HL-60/S4 treated with phorbol 12-myristate 13-acetate at 8.2 ng/mL for 4 days and 3 days (cell line): ENCODE data around the gene SLC16A8.
"Not testable (repeated sequence)": the region's sequence is repeated elsewhere in the genome, so short reads cannot be mapped to it uniquely, and the experiment has no call there.

Experiments
- in situ Hi-C: fragments of 300-500 bp; cut with MboI; formaldehyde crosslinking; loops from 2 replicates; pipeline ENCODE4 v1.15.0; 2022; ENCODE audit warnings: low sequenced_read_pairs

The SLC16A8 gene, protein sequence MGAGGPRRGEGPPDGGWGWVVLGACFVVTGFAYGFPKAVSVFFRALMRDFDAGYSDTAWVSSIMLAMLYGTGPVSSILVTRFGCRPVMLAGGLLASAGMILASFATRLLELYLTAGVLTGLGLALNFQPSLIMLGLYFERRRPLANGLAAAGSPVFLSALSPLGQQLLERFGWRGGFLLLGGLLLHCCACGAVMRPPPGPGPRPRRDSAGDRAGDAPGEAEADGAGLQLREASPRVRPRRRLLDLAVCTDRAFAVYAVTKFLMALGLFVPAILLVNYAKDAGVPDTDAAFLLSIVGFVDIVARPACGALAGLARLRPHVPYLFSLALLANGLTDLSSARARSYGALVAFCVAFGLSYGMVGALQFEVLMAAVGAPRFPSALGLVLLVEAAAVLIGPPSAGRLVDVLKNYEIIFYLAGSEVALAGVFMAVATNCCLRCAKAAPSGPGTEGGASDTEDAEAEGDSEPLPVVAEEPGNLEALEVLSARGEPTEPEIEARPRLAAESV

DNA sequence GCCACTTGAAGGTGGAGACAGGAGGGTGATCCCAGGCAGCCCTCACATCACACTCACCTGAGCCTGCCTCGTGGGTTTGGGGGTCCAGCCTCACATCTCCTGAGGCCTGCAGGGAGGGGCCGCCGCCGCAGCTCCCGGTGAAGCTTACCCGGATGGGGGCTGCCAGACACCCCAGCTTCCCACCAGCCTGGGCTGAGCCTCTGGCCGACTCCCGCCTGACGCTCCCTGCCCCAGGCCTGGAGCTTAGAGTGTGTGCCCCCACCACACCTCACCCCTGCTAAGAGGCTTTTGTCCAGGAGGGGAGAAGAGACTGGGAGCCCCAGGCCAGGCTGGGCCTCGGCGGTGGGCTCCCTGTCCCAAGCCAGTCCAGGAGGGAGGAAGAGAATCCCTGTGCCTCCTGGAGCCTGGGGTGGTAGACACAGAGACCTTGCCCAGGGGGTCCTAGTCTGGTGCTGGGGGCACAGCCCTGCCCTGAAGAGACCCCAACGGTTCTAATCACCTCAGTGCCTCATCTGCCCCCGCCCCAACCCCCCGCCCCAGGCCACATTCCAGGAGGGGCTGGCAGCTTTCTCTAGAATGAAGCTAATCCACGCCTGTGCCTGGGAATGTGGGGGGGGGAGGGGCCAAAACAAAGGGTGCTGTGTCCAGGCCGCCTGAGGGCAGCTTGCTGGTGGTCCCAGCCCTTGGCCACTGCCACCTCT is at the start of gene SLC16A8:
Gene SLC16A8 (minus strand): TSS at position 254 of the 701 bp plus-strand sequence. CDS start 1,311 bp downstream, outside the sequence.
- in situ Hi-C loops, result no loop called here

DNA sequence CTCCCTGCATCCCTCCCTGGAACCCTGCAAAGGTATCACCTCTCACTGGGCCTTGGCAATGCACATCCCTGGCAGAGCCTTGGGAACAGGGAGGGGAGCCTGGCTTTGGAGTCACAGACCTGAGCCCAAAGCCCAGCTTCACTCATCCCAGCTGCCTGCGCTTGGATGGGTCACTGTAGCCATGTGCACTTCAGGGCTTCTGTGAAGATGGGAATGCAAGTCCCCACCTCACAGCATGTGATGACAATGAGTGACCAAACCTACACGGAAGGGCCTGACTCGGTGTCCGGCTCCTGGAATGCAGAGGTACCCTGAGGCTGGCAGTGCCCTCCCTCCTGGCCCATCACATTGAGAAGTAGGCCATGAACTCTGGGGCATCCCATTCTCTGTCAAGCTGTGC is 49.3 kb upstream of the SLC16A8 start:
- in situ Hi-C loops, result no loop called here

DNA sequence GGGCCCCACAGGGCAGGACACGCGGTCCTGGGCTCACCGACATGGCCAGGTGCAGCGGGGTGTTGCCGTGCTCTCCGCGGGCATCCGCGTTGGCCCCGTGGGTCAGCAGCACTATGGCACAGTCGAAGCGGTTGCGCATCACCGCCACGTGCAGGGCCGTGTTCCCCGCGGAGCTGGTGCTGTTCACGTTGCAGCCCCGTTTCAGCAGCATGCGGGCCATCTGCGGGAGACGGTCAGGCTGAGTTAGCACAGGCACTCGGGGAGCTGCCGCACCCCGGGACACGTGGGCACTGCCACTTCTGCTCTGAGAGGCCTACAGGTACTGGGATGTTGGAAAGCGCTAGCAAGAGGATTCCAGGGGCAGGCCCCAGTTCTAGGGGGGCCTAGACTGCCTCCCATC is 48.8 kb upstream of the SLC16A8 start:
- in situ Hi-C loops, result no loop called here

DNA sequence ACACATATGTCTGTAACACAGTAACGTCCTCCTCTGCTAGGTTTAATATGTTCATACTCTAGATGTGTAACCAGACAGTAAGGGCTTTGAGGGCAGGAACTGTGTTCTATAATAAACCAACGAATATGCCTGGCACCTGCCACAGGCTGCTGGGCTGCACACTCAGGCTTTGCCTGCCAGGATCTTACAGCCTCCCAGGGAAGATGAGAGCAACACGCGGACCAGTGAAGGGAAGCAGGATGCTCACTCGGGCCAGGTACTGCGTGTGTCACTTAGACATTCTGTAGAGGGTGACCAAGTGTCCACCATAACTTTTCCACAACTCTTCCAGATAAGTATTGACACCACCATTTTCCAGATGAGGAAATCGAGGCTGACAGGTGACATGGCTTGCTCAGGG is 48.2 kb upstream of the SLC16A8 start:
- in situ Hi-C loops, result no loop called here

DNA sequence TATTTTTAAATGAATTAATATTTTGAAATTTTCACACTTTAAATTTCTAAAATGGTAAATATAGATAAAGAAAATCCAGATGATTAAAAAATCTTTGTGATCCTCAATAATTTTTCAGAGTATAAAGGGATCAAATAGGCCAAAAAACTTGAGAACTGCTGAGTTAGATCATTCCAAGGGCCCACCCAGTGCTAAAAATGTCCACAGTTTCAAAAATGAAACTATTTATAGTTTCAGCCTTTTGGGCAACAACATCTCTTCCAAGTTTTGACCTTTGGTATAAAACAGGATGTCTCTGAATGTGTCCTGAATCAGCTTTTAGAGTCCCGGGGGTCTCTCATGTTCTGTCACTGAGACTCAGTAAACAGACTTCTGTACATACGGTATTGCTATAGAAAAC is 47.4 kb upstream of the SLC16A8 start:
- in situ Hi-C loops, result no loop called here

DNA sequence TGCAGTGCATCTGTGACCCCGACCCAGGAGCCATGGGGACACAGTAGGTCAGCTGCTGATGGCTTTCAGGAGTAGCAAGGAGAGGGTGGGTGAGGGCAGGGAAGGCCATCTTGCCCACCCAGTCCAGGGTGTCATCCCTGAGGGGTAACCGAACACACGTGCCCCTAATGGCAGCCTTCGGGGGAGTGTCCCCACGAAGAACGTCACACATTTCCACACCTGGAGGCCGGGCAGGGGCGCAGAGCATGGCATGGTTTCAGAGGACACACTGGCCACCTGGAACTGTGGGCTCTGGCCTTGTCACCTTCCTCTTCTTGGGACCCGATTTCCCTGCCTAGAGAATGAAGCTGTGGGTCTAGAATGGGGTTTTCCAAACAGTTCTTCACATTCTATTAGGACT is 45.9 kb upstream of the SLC16A8 start:
- in situ Hi-C loops, result no loop called here

DNA sequence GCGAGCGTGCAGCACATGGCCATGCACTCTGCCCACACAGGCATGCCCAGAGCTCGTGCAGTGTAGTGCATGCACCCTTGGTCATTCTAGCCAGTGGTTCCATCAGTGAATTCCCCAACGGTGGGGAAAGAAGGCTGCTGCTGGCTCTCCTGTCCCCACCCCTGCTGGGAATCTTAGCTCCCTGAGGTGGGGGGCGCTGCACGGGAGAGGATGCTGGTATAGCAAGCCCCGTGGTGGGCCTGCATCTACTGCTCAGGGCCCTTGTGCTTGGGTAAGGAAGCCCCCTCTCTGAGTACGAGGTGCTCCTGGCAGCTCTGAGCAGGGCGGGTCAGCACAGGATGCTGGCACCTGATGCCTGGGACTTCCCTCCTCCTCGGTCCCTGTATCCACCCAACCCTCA is 45.0 kb upstream of the SLC16A8 start:
- in situ Hi-C loops, result no loop called here

DNA sequence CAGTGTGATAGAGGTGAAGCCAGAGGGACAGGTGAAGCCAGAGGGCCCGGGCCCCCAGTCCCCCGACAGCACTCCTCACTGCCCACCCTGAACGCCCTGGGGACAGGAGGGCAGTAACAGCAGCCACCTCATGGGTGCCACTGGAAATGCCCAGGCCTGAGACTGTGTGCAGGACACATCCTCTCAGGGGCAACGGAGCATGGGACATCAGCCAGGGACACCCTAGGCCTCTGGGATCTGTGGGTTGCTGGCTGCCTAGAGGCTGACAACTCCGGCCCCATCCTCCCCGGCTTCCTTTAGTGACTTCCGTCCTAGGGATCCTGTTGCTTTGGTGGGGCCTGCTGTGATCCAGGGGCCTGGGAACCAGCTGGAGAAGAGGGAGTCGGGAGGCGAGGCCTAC is 43.9 kb upstream of the SLC16A8 start:
- in situ Hi-C loops, result no loop called here

DNA sequence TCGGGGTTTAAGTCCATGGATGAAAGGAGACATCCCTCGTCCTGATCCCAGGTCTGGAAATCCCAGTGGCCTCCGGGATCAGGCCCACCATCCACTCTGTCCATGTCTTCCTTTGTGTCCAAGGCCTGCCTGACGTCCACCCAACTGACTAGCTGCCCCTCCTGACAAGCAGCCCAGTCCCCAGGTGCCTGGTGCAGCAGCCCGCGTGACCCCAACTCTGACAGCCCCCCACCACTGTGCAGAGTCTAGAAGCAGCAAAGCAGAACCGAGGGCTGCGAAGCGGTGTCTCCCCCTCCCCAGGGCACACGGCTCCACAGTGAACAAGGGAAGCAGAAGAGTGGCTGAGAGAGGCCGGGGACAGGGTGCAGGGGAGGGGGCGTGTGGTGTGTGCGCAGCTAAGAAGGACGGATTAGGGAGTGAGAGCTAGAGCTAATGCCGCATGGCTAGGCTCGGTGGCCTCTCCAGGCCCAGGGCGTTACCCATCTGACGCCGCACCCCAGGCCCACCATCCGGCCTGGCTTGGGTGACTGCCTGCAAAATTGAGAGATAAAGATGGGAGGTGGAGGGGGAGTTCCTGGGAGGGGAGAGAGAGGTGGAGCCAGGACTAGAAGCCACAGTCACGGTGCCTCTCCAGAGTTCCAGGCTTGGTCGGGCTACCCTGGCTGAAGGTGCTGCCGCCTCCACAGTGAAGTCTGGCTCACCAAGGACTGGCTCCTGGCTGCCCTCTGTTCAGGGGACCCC is 43.1 kb upstream of the SLC16A8 start:
- in situ Hi-C loops, result no loop called here

DNA sequence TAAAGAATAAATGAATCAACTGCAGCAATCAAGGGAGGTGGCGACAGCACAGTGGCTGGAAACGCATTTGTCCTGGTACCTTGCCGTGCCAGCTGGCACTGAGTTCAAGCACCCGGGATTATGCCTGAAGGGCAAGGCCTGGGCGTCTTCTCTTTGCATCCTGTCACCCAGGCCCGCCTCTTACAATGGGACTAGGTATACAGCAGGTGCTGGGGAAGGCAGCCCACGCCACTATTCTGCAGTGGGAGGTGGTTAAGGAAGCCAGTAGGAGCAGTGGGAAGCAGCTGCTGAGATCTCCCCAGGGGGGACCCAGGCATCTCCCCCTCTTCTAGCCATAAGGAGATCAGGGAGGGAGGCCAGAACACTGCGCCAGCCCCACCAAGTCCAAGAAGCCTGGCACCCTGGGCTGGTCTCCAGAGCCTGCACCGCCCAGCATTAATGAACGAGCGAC is 41.8 kb upstream of the SLC16A8 start:
- in situ Hi-C loops, result no loop called here

DNA sequence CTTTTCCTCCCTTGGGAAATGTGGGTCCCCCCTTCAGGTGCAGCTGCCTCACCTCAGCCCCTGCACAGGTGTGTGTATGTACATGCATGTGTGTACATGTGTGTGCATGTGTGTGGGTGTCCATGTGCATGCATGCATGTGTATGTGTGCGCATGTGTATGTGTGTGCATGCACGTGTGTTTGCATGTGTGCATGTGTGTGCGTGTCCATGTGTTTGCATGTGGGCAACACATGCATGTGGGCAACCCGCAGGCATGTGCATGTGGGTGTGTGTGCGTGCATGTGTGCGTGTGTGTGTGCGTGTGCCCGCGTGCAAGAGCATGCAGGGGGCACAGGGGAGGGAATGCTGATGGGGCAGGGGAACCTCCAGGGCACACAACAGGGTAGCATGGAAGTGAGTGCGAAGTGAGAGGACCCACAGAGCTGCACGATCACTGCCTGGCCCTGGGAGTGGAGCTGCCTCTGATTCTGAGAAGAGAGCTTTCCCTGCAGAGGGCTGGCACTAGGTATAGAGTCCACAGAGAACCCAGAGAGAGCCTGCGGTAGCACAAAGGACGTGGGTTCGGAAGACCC is 41.1 kb upstream of the SLC16A8 start:
- in situ Hi-C loops, result no loop called here

DNA sequence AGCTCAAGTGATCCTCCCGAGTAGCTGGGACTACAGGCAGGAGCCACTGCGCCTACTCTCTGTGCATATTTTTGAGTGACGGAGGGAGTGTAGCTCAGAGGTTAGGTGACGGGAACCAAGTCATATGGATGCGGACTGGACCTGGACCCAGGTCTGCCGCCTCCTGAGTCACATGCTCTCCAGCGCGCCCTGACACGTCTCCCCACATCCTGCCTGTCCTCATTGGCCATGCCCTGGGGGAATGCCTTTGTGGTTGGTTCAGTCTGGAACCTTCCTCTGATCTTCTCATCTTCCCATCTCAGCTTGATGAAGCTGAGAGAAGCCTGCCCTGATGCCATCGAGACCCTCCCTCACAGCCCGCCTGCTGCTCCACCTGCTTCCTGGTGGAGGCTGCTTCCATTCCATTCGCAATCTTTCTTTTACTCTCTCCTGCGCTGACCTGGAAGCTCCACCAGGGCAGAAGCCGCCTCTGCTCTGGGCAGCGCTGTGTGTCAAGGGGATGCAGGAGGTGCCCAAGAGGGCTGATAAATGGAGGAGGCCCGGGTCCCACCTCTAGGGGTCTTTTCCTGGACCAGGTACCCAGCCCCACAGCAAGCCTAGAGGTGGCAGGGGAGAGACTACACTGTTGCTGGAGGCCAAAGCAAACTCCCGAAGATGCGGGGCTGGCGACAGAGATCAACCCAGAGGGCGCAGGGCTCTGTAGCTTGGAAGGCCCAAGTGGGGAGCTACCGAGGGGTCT is 40.4 kb upstream of the SLC16A8 start:
- in situ Hi-C loops, result no loop called here

DNA sequence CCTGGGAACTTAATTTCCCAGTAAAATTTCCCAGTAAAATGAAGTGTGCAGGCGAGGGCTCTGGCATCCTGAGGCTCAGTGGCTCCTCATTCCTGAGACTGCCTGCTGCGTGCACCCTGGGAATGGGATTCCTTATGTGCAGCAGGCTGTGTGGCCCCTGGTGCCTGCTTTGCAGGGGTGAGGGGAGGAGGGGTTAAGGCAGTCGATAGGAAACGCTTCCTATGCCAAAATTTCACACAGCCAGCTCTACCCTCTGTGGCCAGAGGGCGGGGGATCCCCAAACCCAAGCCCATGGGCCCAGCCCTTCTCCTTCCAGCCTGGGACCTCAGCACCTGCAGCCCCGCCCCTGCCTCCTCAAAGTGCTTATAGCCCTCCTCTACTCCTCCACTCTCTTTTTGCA is 38.6 kb upstream of the SLC16A8 start:
- in situ Hi-C loops, result no loop called here

DNA sequence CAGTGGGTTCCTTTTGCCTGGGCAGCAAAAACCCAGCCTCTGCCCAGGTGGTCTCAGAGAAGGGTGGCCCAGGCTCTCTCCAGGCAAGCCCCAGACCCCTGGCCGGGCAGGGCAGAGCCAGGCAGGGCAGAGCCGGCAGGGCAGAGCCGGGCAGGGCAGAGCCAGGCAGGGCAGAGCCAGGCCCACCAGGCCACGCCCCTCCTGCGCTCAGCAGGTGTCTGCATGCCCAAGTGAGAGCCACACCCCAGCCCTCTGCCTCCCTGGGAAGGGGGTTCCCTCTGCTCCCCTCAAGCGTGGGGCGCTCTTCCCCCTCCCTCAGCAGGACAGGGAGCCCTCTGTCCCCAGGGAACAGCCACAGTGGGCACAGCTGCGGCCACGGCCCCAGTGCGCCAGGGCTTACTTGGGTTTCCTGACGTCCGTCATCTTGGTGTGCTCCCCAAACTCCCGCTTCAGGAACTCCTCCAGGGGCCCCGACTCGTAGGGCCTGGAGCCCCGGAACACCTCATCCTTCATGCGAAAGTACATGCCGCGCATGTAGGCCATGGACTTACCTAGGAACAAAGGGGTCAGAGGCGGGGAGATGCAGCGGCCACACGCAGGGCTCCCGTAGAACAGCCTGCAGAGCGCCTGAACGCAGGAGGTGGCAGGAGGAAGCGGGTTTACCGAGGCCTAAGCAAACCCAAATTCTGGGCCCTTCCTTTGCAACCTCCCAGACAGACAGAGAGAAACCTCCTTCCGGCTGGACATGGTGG is 36.6 kb upstream of the SLC16A8 start:
- in situ Hi-C loops, result no loop called here

DNA sequence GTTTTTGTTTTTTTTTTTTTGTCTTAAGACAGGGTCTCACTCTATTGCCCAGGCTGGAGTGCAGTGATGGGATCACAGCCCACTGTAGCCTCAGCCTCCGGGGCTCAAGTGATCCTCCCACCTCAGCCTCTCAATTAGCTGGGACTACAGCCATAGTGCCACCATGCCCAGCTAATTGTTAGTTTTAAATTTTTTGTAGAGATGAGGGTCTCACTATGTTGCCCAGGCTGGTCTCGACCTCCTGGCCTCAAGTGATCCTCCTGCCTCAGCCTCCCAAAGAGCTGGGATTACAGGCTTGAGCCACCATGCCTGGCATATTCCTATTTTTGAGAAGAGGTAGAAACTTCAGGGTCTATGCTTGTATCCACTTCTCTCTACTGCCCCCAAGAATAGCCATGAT is 34.8 kb upstream of the SLC16A8 start:
- in situ Hi-C loops, result not testable (repeated sequence)

DNA sequence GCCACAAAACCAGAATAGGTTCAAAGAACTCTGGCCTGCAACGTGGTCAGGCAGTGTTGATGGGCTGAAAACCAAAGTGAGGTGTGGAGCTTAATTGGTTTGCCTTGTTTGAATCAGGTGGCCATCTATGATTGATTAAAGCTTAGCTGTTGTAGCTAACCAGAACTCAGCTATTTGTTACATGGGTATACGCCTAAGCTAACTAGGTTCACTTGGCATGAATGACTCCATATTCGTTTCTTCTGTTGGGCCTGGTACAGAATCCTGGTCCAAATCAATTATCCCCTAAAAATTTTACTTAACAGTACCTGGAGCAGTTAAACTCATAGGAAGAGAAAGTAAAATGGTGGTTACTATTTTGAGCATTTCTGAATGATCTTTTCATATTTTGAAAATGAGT is 34.2 kb upstream of the SLC16A8 start:
- in situ Hi-C loops, result no loop called here

DNA sequence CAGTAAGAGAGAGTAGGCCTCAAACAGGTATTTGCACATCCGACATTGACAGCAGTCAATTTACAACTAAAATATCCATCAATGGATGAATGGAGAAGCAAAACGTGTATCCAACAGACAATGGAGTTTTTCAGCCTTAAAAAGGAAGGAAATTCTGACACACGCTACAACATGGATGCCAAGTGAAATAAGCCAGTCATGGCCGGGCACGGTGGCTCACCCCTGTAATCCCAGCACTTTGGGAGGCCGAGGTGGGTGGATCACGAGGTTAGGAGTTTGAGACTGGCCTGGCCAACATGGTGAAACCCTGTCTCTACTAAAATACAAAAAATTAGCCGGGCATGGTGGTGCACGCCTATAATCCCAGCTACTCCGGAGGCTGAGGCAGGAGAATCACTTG is 33.6 kb upstream of the SLC16A8 start:
- in situ Hi-C loops, result not testable (repeated sequence)

DNA sequence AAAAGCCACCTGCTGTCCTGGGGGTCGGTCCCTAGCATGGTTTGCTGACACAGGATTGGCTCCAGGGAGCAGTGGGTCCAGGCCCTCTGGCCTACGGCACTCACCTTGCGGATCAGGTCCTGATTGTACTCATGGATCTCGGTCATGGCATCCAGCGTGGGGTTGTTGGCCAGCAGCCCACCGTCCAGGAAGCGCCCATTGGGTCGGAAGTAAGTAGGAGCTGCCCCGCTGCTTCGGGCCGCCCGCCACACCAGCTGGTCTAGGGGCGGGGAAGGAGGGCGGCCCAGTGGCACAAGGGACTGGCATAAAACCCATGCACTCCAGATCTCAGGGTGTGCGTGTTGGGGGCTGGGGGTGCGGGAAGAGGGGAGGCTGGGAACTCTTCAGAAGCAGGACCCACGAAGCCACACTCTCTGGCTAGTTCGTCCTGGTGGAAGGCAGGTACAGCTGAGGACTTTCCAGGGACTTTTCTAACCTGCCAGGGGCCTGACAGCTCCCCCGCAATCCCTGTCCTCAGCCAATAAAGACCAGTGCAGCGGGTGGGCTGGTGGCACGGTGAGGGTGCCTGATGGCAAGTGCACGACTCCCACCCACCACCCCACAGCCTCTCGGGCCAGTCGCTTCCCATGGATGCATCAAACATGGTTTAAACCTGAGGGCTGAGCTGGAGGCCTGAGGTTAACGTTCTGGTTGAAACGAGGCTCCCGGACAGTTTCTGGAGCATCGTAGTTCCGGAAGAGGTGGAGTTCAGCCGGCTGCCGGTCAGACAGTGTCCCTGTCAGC is 31.6 kb upstream of the SLC16A8 start:
- in situ Hi-C loops, result no loop called here
